Right hindlimb (tissue), 1 donor: ENCODE results near the gene NACC2.

Source experiments
- DNase-seq: peaks from one replicate; pipeline ENCODE4 v3.0.0-alpha.2; 2018

NACC2 gene

DNA sequence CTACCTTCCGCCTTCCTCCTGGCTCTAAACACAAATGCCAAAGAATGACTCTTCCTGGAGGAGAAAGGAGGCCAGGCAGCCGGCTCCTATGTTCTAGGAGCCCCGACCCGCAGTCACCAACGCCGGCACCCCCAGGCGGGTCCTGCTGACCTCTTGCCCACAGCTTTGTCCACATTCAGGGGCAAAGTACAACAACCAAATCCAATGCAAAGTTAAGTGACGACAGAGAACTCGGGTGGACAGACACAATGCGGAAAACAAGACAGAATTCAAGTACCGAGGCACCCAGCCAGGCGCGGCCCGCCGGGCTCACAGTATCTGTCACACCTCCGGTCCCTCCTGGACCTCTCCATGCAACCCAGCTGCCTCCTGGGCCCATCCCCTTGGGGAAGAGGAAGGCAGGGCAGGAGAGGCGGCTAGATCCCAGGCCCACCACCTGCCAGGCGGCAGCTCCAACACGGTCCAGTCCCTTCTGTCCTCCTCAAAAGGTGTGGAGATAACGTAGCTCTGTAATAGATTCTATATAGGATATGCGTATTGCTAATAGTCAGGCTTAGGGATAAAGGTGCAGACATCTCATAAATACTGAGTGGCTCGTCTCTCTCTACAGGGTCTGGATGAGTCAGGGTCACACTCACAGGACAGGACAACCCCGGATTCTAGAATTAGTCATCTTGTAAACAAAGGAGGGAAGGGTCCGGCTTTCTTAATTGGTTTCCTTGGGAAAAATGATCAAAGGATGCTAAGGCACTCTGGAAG is 87.0 kb downstream of the NACC2 start:
- DNase-seq: no peak

DNA sequence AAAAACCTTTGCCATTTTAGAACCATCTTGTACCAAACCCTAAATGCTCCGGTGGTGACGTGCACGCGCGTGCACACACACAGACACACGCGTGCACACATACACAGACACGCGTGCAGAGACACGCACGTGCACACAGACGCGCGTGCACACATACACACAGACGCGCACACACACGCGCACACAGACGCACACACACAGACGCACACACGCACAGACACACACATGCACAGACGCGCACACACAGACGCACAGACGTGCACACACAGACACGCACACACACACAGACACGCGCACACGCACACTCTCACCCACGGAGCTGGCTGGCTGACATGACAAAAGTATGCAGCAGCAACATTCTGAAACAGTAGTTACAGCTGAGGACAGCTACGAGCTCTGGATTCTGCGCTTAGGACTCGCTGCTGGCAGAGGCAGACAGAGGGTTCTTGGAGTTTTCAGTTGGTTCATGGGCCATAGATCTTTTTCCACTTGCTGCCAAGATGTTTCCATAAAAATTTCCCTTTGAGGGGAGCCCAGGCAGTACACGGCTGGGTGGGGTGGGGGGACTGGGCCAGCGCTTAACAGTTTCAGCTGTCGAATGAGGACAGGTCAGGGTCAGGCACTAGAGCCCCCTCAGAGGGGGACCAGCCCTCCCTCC is 87.7 kb downstream of the NACC2 start:
- DNase-seq: no peak

DNA sequence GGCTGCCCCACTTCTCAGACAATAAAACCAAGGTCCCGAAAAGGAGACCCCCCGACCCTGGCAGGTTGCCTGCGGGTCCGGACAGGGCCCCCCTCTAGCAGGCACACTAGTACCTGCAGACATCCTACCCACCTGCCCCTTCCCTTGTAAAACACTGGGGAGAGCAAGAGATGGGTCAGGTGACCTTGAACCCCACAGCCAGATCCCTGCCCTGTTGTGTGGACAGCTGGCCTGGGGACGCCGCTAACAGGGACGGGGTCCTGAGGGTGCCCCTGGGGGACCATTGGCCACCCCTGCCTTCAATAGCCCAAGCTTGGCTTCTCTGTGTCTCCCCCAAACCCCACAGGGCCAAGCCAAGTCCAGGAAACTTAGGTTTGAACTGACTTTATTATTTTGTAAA is 88.9 kb downstream of the NACC2 start:
- DNase-seq: no peak

DNA sequence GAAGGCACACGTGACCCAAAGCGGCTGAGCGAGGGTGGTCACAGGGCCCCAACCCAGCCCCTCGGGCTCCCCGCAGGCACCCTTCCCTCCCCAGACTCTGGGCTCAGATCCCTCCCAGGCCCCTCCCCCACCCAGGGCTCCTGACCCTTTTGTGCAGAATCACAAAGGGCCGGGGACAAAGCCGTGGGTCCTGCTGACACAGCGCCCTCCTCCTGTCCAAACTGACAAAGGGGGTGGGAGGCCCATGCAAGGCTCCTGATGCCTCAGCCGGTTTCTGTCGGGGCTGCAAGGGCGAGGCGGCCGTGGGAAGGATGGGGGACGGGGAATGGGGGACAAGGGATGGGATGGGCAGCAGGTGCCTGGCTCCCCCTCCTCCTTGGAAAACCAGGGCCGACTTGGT is 90.4 kb downstream of the NACC2 start:
- DNase-seq: no peak

DNA sequence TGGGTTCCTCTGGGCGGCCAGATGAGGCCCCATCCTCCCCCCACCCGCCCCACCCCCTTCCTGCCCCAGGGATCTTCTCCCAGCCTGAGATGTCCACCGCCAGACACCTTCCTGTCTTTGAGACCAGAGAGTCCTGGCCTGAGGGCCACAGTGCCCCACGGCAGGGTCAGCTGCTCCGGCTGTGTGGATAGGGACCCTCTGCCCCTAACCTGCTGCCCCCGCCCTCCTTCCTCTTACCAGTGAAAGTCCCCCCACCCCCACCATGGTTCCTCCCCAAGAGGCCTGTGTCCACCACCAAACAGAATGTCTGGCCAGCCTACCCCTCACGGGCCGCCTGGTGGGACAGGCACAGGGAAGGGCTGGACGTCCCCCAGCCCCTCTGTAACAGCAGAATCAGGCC is 90.9 kb downstream of the NACC2 start:
- no peak for DNase-seq

DNA sequence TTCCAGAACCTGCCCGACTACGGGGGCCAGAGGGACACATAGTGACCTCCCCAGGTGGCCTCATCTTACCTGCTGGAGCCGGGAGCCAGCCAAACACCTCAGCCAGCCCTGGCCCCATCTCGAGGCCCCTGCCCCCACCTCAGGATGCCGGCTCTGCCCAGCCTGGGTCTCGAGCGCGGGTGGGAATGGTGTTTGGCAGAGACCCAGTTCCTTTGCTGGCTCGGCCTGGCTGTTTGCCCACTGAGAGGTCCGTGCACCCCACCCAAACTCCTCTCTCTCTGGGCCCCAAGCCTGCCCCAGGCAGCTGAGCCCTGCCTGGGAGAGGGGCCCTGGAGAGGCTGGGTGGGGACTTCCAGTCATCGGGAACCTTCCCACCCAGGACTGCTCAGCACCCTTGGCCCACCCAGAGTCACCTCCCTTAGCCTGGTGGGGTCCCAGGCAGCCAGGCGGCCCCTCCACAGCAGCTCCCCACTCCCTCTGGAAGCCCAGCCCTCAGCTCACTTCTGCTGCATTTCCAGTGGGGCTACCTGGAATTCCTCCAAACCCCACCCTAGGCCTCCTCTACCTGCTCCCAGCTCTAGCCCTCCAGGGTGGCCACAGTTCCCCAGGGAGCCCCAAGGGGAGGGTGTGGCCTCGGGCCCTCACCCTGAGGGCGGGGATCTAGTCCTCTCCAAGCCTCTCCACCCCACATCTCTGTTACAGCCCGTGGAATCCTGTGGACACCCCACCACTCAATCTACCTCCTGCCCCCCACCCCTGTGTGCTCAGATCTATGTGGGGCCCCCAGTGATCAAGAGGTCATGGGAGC is 91.5 kb downstream of the NACC2 start:
- no peak for DNase-seq

DNA sequence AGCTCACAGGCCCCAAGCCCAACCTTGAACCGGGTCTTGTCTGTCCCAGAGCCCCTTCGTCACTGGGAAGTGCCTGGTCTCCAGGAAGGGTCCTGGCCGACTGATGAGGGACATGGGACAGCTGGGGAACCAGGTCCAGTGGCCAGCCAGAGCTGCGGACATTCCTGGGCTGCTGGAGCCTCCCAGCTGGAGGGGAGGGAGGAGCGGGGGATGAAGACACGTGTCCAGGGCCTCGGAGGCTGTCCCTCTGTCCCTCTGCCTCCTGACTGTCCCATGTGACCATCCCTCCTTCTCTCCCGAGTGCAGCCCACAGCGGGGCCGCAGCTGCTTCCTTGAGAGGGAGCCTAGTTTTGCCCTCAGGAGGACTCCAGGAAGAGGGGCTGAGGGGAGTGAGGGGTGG is 92.2 kb downstream of the NACC2 start:
- peak; percentile 59 for DNase-seq

DNA sequence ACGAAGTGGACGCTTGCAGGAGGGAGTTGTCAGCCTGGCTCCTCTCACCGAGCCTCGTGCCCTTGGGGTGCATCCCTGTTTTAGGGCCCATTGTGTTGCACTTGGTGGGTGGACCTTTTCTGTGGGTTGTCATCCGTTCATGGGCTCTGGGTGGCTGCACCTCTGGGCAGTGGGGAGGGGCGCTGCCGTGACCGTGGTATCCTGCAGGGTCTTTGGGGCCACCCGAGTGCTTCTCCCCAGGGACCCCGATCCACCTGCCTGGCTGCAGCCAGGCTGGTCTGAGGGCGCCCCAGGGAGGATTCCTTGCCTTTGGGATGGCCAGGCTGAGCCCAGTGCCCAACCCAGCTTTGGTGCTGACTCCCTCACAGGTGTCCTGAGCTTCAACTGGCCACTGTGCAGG is 92.9 kb downstream of the NACC2 start:
- DNase-seq: no peak

DNA sequence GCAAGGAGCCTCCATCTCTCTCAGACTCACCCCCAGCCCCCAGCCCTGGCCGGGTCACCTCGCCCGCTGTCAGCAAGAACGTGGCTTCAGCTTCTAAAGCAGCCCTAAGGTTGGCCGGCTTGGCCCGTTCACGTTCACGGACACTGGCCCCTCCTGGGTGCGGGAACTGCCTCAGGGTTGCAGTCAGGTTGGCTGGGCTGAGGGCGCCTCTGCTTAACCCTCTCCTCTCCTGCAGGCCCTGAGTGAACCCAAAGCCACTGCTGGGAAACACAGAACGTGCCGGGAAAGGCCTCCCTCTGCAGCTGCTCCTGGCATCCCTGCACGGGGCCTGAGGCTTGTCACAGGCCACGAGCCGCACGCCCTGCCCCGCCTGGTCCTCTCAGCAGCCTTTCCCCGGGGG is 93.9 kb downstream of the NACC2 start:
- no peak for DNase-seq

DNA sequence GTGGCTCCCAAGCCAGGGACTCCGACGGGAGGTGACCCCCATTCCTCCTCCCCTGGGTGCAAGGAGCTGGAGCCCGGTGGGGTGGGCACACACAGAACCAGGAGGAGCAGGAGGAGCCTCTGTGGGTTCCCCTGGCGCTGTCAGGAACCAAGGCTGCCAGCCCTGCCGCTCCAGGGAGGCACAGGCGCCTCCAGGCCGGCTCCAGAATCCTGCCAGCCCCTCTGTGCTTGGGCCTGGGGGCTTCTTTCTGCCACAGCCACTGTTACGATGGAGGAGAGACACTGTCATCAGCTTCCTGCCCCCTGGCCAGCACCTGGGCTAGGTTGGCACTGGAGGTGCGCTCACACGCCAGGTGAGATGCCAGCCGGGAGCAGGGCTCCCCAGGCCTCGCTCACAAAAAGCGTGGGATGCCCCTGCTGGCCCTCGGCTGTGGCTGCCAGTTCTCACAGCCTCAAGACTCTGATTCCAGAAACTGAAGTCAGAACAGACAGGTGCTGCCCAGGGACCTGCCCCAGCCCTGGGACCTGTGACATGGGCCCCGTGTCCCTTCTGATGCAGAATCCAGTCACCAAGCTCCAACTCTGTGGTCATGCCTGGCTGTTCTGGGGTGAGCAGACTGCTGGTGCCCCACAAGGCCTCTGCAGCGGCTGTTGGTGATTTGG is 96.5 kb downstream of the NACC2 start:
- no peak for DNase-seq

DNA sequence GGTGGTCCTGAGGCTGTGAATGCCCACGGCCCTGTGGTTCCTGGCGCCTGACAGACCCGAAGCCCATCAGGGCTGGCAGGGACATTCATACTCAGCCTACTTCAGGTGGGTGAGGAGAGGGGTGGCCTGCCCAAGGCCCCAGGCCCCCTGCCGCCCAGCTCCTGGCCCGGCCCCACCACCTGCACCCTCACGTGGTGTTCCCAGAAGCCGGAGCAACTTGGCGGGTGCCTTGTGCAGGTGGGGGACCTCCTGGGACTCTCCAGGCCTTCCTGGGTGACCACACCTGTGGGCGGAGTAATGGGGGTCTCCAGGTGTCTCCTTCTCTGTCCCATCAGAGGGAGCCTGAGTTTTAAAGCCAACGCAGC is 97.1 kb downstream of the NACC2 start:
- no peak for DNase-seq

DNA sequence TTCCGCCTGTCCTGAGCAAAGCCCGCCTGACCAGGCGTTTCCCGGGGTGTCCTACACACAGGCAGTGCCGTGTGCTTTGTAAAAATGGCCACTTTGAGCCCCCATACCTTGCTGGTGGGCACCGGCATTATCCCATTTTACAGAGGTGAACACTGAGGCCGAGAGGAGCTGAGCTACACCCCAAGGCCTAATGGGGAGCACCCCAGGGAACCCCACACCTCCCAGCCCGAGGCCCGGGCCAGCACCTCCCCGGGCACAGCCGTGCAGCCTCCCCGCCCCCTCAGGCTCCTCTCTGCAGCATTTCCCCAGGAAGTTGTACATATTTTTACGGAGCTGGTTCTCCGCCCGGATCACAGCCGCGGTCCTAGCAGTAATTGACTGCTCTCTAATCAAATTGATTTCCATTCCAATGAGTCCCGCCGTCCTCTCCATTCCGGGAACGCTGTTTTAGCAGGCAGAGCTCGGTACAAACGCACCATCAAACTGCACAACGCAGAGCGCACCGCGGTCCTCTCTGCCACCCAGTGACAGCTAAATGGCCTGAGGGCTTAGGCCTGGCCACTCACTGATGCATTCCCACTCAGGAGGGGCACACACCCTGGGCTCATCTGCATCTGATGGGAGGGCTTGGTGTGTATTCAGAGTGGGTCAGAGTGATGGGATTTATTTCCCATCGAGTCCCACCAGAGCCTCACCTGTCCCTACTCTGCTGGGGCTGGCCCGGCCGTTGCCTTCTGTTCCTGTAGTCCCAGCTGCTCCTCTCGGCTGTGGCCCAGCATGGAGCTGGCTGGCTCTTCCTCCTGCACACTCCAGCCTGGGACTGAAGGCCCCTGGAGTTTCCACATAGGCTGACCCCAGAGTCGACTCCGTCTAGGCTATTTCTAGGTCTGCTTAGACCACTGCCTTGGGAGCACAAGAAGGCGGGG is 97.7 kb downstream of the NACC2 start:
- DNase-seq: no peak

DNA sequence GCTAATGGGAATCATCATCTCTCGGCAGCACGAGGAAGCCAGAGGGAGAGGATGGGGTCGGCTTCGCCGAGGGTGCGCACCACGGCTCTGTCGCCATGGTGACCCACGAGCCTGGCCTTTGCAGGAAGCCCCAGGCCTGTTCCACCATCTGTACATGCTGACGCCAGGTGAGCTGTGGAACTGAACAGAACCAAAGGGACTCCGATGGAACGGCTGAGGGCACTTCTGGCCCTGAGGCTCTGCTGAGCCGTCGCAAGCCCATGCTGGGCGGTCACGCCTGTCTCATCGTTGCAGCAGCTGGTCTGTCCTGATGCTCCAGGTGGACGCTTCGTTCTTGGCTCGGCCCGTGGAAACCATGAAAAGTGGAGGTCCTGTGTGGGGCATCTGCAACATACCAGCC is 99.3 kb downstream of the NACC2 start:
- no peak for DNase-seq

DNA sequence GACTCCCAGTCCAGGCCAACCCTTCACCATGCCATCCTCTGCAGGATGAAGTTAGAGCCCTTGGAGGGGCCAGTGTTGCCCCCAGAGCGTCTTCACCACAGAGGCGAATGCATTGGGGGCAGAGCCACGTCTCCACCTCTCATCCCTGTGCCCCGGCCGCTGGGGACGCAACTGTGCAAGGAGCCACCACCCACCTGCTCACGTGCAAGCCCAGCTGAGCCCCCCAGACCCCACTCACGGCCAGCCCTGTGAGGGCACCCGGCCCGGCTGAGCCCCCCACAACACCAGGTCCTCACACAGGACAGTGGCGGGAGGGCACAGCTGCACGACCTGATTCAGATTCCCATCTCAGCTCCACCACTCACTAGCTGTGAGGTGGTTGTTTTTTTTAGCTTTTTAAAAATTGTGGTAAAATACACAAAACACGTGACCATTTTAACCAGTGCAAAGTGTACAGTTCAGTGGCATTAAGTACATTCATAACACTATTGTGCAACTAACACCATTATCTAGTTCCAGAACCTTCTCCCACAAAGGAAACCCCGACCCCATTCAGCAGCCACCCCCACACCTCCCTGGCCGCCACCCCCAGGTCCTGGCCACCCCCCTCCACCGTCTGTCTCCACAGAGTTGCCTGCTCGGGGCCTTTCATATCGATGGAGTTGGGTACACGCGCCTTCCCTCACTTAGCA is 100.4 kb downstream of the NACC2 start:
- no peak for DNase-seq

DNA sequence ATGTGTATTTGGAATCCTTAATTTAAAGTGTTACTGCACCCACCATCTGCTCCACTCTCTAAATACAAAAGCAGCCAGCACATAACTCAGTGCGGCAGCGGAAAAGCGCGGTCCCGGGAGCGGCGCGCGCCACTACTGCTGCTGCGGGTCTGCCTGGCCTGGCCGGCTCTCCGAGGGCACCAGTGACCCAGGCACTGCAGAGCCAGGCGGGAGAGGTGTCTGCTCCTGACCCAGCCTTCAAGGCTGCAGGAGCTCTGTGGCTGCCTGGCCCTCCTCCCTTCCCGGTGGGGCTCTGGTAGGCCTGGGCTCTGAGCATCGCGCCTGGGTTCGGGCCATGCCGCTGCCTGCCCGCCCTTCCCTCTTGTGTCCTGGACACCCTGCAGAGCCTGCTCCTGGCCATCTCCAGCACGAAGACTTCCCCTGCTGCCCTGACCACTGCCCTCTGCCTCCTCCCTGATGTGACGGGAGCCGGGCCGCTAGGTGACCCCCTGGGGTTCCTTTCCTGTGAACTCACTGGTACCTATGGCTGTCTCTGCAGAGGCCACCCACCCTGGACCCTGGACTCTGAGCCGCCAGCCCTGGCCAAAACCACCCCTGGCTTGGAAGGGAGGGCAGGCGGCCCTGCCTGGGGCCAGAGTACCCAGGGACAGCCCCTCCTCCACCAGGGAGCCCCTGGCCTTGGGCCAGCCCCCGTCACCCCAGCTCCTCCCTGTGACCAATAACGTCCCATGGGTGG is 101.2 kb downstream of the NACC2 start:
- no peak for DNase-seq

DNA sequence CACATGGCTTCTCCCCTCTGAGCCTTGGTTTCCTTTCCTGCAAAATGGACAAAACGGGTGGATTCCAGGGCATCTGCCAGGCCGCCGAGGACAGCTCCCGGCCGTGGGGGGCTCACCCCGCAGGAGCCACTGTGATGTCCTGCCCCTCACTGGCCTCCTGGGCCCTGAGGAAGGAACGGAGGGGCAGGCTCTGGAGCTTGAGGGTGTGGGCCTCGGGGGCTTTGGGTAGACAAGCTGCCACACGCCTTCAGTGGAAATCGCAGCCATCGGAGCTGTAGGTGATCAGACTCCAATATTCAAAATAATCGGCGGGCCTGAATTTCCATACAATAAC is 101.7 kb downstream of the NACC2 start:
- DNase-seq: no peak

DNA sequence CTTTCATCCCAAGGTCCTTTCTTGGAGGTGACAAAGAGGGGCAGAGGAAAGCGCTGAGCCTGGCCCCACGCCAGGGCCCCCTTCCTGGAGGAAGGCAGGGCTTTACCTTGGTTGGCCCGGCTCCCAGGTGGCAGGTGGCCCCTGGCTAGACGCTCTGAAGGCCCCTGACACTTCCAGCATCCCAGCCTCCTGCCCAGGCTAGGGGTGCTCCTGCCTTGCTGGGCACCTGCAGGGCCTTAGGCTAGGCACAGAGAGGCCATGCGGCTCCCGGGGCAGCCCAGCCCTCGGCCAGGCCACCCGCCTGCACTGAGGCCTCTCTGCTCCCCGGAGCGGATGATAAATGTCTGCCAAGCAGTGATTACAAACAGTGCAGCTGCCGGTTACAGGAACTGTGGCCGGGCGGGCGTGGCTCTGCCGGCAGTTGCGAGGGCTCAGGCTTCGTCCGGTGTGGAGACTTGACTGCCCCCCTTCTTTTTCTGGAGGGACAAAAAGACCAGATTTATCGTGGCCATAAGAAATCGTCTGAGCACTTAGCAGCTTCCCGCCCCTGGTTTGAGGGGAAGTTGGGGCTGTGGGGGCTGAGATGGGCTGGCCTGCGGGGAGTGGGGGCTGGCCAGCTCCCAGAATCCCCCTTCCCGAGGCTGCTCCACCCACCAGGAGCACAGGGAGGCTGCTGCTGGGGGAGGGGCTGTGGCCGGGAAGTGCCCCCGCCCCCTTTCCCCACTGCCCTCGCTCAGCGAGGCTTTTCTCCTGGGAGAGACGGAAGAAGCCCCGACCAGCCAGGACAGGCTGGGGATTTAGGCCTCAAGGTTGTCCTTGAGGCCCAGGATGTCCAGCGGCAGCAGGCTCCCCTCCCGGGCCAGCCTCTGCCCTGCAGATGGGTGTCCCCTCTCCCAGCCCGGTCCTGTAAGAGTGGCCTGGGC is 102.3 kb downstream of the NACC2 start:
- DNase-seq: peak; percentile 93

DNA sequence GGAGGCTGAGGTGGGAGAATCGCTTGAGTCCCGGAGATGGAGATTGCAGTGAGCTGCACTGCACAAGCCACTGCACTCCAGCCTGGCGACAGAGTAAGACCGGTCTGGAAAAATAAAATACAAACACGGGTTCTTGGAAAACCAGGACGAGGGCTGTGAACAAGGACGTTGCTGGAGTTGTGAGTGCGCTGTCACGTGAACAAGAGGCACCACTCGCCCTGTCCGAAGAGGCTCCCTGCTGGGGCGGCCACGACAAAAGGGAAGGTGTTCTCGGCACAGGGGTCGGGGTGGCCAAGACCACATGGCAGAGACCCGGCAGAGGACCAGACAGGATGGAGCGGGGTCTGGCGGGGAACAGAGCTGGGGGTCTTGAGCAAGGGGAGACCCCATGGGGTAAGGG is 103.3 kb downstream of the NACC2 start:
- no peak for DNase-seq

DNA sequence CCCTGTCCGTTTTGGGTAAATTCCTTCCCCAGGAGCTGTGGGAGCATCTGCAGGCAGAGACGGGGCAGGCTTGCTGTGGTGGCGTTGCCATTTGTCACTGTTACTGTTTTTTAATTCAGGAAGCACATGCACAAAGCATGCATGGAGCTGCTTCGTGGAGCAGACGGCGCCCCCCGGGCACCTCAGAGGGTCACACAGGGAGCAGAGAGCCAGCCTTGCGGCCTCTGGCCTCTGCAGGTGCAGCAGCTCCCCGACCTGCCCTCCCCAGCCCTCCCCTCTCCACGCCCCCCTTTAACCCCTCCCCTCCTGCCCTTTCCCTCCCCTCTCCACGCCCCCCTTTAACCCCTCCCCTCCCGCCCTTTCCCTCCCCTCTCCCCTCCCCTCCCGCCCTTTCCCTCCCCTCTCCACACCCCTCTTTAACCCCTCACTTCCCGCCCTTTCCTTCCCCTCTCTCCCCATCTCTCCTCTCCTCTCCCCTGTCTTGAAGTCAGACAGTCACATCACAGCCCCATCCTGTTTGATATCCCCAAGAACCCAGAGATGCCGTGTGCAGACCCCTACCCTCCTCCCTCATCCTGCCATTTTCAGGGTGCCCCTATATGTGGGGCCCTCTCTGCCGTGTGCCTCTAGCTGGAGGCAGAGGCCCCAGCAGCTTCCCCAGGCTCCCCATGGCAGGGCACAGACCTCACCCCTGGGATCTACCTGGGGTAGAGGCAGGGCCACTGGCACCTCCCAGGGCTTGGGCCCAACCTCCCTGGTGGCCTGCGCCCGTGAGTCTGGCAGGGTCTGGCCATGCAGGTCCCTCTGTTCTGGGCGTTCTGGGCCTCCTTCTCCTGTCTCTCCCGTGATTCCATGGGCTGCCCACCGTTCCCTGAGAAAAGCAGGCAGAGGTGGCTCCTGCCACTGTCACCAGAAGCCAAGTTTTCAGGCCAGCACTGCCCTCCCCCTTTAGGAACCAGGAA is 104.3 kb downstream of the NACC2 start:
- peak; percentile 76 for DNase-seq
